ENCODE results near the gene HIP1R.

- TF ChIP-seq CTCF (conservative IDR thresholded peaks at IDR 0.05; ENCODE audit: low read depth, low read length) = no peak
- TF ChIP-seq MAZ (IDR thresholded peaks at IDR 0.05; ENCODE audit: borderline replicate concordance, low read depth, low read length) = no peak
- TF ChIP-seq POLR2A (IDR thresholded peaks at IDR 0.05; ENCODE audit: low read depth, low read length) = no peak
- TF ChIP-seq CHD1 (IDR thresholded peaks at IDR 0.05; ENCODE audit: low read depth, low read length) = no peak
- TF ChIP-seq CEBPB (IDR thresholded peaks at IDR 0.05; ENCODE audit: low read depth, low read length) = no peak
- TF ChIP-seq BHLHE40 (IDR thresholded peaks at IDR 0.05; ENCODE audit: low read depth, low read length) = no peak
- no peak for TF ChIP-seq SMC3 (IDR thresholded peaks at IDR 0.05; ENCODE audit: low read depth, low read length)
- TF ChIP-seq USF2 (IDR thresholded peaks at IDR 0.05; ENCODE audit: low read depth, low read length) = no peak
- no peak for TF ChIP-seq RAD21 (IDR thresholded peaks at IDR 0.05; ENCODE audit: low read length)
- no peak for TF ChIP-seq ELK1 (IDR thresholded peaks at IDR 0.05; ENCODE audit: borderline replicate concordance, low read depth, low read length)
- no peak for TF ChIP-seq RFX5 (IDR thresholded peaks at IDR 0.05; ENCODE audit: low read depth, low read length)
These were observed 29.6 kb downstream of the HIP1R start for GRCh38 chr12:122864894-122865253.

Data from IMR-90 (cell line).